Measurements from ENCODE around the gene CACNA2D3.

DNA sequence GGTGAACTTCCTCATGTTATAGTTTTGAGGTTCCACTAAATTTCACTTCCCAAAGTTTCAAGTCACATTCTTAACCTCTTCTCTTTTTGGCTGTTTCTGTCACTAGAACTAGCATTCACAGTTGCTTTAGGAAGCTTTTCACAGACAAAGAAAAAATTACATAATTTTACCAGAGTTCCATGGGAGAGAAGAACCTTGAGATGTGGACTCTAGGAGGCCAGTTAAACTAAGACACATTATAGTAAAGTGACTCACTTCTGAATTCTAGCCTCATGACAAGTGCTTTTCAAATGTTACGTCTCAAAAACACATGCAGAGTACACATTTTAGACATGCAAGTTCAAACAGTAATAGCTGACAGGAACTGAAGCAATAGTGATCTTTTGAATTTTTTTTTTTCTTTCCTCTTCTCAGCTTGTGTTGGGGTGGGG is 845.4 kb downstream of the CACNA2D3 start:
- TF ChIP-seq, protein P1, sequence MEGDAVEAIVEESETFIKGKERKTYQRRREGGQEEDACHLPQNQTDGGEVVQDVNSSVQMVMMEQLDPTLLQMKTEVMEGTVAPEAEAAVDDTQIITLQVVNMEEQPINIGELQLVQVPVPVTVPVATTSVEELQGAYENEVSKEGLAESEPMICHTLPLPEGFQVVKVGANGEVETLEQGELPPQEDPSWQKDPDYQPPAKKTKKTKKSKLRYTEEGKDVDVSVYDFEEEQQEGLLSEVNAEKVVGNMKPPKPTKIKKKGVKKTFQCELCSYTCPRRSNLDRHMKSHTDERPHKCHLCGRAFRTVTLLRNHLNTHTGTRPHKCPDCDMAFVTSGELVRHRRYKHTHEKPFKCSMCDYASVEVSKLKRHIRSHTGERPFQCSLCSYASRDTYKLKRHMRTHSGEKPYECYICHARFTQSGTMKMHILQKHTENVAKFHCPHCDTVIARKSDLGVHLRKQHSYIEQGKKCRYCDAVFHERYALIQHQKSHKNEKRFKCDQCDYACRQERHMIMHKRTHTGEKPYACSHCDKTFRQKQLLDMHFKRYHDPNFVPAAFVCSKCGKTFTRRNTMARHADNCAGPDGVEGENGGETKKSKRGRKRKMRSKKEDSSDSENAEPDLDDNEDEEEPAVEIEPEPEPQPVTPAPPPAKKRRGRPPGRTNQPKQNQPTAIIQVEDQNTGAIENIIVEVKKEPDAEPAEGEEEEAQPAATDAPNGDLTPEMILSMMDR (IDR thresholded peaks at IDR 0.05): no peak
- no peak for TF ChIP-seq POLR2A (IDR thresholded peaks at IDR 0.05)
